ENCODE measurements around the gene HSPBAP1.
A peak's percentile ranks its signal among the peaks of the same experiment; 100 is the strongest.

HSPBAP1 gene

DNA sequence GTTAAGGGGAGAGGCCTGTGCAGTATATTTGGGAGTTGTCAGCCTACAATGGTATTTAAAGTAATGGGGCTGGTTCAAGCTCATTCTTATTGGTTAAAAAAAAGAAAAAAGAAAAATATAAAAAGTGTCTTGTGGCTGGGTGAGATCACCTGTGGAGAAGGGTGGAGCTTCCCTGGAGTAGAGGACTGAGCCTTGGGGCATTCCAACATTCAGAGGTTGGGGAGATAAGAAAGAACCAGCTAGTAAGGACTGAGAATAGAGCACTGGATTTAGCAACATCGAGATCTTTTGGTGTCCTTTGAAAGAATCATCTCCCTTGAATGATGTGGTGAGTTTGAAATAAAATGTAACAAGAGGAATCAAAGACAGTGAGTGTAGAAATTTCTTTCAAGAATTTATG lies 6.4 kb upstream of the HSPBAP1 start:
- H3K27me3 ChIP-seq (ENCODE audit: insufficient read depth, low read length): peaks cover 14% of the 10 kb centered on the region
- H3K9me3 ChIP-seq (ENCODE audit: insufficient read depth, low read depth, low read length): no peaks in the 10 kb centered on the region

DNA sequence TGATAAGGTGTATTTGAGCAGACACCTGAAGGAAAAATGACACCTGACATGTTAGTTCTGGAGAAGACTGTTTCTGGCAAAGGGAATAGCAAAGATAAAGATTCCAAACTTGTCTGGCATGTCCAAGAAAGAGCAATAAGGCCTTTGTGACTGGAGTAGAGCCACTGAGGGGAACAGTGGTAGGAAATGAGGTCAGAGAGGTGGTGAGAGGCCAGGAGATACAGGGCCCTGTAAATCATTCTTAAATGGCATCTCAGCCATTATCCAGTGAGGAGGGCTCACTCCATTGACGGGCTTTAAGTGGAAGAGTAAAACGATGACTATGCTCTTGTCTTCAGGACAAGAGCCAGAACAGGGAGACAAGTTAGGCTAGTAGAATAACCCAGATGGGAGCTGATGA lies 5.7 kb upstream of the HSPBAP1 start:
- no peak overlapping the region for H3K27ac ChIP-seq (ENCODE audit: low read length)
- peaks cover 3% of the 10 kb centered on the region; the same call in 1 of the 2 replicates for H3K4me1 ChIP-seq (ENCODE audit: insufficient read depth, low read length)
- no peaks in the 10 kb centered on the region for H3K9me3 ChIP-seq (ENCODE audit: insufficient read depth, low read depth, low read length)
- no peak overlapping the region for H3K4me3 ChIP-seq (ENCODE audit: low read length)
- H3K27me3 ChIP-seq (ENCODE audit: insufficient read depth, low read length): peaks cover 14% of the 10 kb centered on the region
- no peak overlapping the region for H3K9ac ChIP-seq (ENCODE audit: low read depth, low read length)
- H3K36me3 ChIP-seq (ENCODE audit: insufficient read depth, low read depth, low read length): no peaks in the 10 kb centered on the region

More for the DNA sequence above, 6.4 kb upstream of the HSPBAP1 start:
- Histone ChIP-seq H3K4me1 (ENCODE audit: insufficient read depth, low read length) (no peaks in the 10 kb centered on the region; the same call in 1 of the 2 replicates), H3K4me3 (ENCODE audit: low read length) (no peak overlapping the region), H3K27ac (ENCODE audit: low read length) (no peak overlapping the region), H3K36me3 (ENCODE audit: insufficient read depth, low read depth, low read length) (no peaks in the 10 kb centered on the region), H3K9ac (ENCODE audit: low read depth, low read length) (no peak overlapping the region)

DNA sequence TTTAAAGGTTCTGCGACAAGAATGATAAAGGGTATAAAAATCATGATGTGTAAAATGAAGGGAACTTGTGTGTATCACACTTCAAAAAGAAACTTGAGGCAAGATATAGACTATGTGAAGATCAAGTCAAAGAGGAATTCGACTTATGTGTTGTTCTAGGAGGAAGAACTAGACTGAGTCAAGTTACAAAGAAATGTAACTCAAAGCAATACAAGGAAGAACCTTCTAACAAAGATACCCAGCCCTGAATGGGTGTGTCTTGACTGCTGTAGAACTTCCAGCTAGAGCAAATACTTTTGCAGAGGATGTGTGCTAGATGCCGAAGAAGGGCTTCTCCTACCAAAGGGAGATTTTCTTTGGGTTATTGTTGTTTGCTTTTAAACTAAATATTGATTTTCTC lies 3.7 kb upstream of the HSPBAP1 start:
- no peak overlapping the region for H3K9ac ChIP-seq (ENCODE audit: low read depth, low read length)

DNA sequence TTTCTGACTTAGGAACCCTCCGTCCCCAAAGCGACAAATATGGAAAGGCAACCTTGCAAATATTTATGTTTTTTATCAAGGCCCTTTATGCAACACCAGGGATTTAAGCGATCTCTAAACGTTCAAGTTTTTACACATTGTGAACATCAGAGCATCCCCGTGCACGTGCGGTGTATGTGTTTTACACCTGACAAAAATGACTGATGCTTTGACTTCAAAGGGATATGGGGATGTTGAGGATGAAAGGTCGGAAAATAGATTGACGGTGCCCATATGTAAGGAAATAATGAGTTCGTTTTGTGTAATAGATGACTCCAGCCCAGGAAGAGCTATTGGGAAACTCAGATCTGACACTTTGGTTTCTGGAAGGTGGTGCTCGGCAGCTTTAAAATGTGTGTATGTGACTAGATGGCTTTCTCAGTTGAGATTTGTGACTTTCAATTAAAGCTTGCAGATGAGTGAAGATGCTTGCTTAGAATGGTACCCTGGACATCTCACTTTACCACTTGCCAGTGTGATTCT lies 2.1 kb upstream of the HSPBAP1 start:
- H3K4me3 ChIP-seq (ENCODE audit: low read length): peak overlapping the region; percentile 93
- peaks cover 4% of the 10 kb centered on the region; the same call in 1 of the 2 replicates for H3K4me1 ChIP-seq (ENCODE audit: insufficient read depth, low read length)
- no peak overlapping the region for H3K27ac ChIP-seq (ENCODE audit: low read length)
- peak overlapping the region; percentile 87; the same call in 1 of the 2 replicates for H3K9ac ChIP-seq (ENCODE audit: low read depth, low read length)
- H3K27me3 ChIP-seq (ENCODE audit: insufficient read depth, low read length): peaks cover 14% of the 10 kb centered on the region
- no peaks in the 10 kb centered on the region for H3K36me3 ChIP-seq (ENCODE audit: insufficient read depth, low read depth, low read length)
- H3K9me3 ChIP-seq (ENCODE audit: insufficient read depth, low read depth, low read length): no peaks in the 10 kb centered on the region

More for the DNA sequence above, 3.7 kb upstream of the HSPBAP1 start:
- peaks cover 4% of the 10 kb centered on the region; the same call in 1 of the 2 replicates for H3K4me1 ChIP-seq (ENCODE audit: insufficient read depth, low read length)
- H3K9me3 ChIP-seq (ENCODE audit: insufficient read depth, low read depth, low read length): no peaks in the 10 kb centered on the region
- no peak overlapping the region for H3K4me3 ChIP-seq (ENCODE audit: low read length)
- peaks cover 14% of the 10 kb centered on the region for H3K27me3 ChIP-seq (ENCODE audit: insufficient read depth, low read length)
- H3K27ac ChIP-seq (ENCODE audit: low read length): no peak overlapping the region
- no peaks in the 10 kb centered on the region for H3K36me3 ChIP-seq (ENCODE audit: insufficient read depth, low read depth, low read length)

DNA sequence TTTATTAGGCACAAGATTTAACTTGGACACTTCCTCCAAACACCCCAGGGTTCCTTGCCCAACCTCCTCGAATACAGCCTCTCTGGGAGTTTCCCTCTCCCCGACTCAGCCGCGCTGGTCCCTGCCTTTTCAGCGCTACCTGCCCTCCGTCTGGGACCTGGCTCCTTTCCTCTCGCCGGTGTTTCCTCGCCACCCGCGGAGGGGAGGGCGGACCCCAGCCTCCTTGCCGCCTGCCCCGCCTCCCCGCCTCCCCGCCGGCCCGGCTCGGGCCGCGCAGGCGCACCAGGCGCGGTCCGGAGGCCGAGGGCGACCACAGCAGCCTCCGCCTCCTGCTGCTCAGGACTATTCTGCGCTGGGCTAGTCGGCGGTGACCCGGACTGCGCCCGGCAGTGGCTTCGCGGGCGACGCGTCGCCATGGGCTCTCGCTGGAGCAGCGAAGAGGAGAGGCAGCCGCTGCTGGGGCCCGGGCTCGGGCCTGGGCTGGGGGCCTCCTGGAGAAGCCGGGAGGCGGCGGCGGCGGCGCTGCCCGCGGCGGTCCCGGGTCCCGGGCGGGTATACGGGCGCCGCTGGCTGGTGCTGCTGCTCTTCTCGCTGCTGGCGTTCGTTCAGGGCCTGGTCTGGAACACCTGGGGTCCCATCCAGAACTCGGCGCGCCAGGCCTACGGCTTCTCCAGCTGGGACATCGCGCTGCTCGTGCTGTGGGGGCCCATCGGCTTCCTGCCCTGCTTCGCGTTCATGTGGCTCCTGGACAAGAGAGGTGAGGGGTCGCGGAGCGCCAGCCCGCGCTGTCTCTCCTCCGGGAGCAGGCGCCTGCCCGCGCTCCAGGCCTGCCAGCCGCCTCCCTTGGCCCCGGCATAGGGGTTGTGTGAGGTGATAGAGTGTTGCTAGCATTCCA lies 1.4 kb upstream of the HSPBAP1 start, which contains the start of gene SLC49A4:
Gene SLC49A4 (plus strand): TSS at position 291 of the 895 bp plus-strand sequence. CDS start 124 bp downstream, at position 415.
- Histone ChIP-seq H3K9ac (ENCODE audit: low read depth, low read length) (peak within 1 kb of the TSS; percentile 87), H3K36me3 (ENCODE audit: insufficient read depth, low read depth, low read length) (no peaks in the 10 kb centered on the region), H3K4me1 (ENCODE audit: insufficient read depth, low read length) (peaks cover 4% of the 10 kb centered on the region; the same call in 1 of the 2 replicates), H3K9me3 (ENCODE audit: insufficient read depth, low read depth, low read length) (no peaks in the 10 kb centered on the region), H3K4me3 (ENCODE audit: low read length) (peak within 1 kb of the TSS; percentile 93), H3K27me3 (ENCODE audit: insufficient read depth, low read length) (peaks cover 14% of the 10 kb centered on the region), H3K27ac (ENCODE audit: low read length) (peak within 1 kb of the TSS; percentile 1)

DNA sequence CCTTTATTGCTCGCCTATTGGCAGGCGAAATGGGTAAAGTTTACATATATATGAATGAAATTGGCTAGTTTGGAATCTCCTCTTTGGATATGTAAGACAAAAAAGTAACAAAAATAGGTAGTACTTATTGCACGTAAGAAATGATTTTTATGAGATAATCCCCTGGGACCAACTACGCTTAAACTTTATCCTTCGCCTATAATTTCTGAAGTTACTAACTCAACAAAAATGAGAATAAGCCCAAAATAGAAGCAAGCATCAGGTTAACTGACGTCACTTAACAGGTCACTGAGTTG lies 800 bp upstream of the HSPBAP1 start:
- Histone ChIP-seq H3K9me3 (ENCODE audit: insufficient read depth, low read depth, low read length) (no peaks in the 10 kb centered on the region), H3K27me3 (ENCODE audit: insufficient read depth, low read length) (peaks cover 14% of the 10 kb centered on the region), H3K4me1 (ENCODE audit: insufficient read depth, low read length) (peaks cover 4% of the 10 kb centered on the region; the same call in 1 of the 2 replicates), H3K4me3 (ENCODE audit: low read length) (peak overlapping the region; percentile 93), H3K27ac (ENCODE audit: low read length) (peak overlapping the region; percentile 1), H3K9ac (ENCODE audit: low read depth, low read length) (peak overlapping the region; percentile 87; the same call in 1 of the 2 replicates), H3K36me3 (ENCODE audit: insufficient read depth, low read depth, low read length) (no peaks in the 10 kb centered on the region)

DNA sequence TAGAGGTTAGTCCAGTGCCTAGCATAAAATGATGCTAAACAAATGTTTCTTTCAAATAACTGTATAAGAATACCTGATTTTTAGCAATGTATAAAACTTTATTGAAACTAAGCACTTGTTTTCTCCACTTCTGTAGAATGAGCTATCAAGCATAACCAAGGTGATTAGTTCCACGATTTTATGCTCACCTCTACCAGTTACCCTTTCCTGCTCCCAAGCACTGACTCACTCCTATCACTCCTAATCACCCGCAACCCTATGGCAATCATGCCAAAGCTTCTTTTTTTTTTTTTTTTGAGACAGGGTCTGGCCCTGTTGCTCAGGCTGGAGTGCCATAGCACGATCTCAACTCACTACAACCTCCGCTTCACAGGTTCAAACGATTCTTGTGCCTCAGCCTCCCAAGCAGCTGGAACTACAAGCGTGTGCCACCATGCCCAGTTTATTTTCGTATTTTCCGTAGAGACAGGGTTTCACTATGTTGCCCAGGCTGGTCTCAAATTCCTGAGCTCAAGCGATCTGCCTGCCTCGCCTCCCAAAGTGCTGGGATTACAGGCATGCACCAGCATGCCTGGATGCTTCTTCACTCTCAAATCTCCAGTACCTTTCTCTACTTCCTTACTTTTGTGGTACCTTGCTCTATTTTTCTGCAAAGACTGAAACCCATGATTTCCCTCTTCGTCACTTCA lies 3.9 kb downstream of the HSPBAP1 start:
- Histone ChIP-seq H3K4me1 (ENCODE audit: insufficient read depth, low read length) (peaks cover 4% of the 10 kb centered on the region; the same call in 1 of the 2 replicates), H3K9ac (ENCODE audit: low read depth, low read length) (no peak overlapping the region)

DNA sequence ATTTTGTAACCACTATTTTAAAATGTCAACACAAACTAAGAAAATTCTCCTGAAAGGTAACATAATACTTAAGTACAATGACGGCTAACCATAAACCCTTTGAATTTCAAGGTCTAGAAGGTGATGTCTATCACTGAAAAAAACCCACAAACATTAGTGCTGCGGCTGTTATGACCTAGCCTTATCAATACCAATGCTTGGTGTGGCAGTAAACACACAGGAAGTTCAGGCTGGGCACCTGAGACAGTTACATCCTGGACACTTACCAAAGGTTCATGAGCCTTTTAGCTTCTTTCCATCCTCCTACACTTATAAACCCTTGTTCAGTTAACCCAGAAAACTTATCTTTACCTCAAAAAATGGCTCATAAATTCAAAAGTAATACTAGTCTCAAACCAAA lies 5.8 kb downstream of the HSPBAP1 start:
- no peak overlapping the region for H3K9ac ChIP-seq (ENCODE audit: low read depth, low read length)
- no peaks in the 10 kb centered on the region for H3K36me3 ChIP-seq (ENCODE audit: insufficient read depth, low read depth, low read length)
- H3K4me1 ChIP-seq (ENCODE audit: insufficient read depth, low read length): no peaks in the 10 kb centered on the region
- H3K4me3 ChIP-seq (ENCODE audit: low read length): no peak overlapping the region
- H3K27ac ChIP-seq (ENCODE audit: low read length): no peak overlapping the region
- no peaks in the 10 kb centered on the region for H3K27me3 ChIP-seq (ENCODE audit: insufficient read depth, low read length)
- no peaks in the 10 kb centered on the region for H3K9me3 ChIP-seq (ENCODE audit: insufficient read depth, low read depth, low read length)

More for the DNA sequence above, 3.9 kb downstream of the HSPBAP1 start:
- Histone ChIP-seq H3K27me3 (ENCODE audit: insufficient read depth, low read length) (no peaks in the 10 kb centered on the region), H3K27ac (ENCODE audit: low read length) (no peak overlapping the region), H3K9me3 (ENCODE audit: insufficient read depth, low read depth, low read length) (no peaks in the 10 kb centered on the region), H3K4me3 (ENCODE audit: low read length) (no peak overlapping the region), H3K36me3 (ENCODE audit: insufficient read depth, low read depth, low read length) (no peaks in the 10 kb centered on the region)

DNA sequence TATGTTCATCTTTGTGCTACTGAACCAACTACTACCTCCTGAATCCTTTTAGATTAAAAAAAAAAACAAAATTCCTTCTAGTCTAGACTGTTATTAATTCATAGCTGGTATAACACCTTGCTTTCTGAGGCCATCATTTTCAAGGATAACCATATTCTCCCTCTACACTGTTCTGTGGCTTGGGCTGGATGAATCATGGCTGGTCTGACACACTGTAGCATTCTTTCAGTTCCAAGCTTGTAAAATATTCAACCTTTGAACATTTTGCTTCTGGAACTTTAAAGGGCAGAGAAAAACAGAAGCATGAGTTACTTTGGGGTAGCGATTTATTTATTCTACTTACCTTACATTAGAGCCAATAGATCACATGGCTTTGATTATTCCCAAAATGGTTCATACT lies 7.6 kb downstream of the HSPBAP1 start:
- peaks cover 6% of the 10 kb centered on the region for H3K9me3 ChIP-seq (ENCODE audit: insufficient read depth, low read depth, low read length)
- no peak overlapping the region for H3K9ac ChIP-seq (ENCODE audit: low read depth, low read length)
- H3K36me3 ChIP-seq (ENCODE audit: insufficient read depth, low read depth, low read length): no peaks in the 10 kb centered on the region
- no peaks in the 10 kb centered on the region for H3K4me1 ChIP-seq (ENCODE audit: insufficient read depth, low read length)
- no peak overlapping the region for H3K4me3 ChIP-seq (ENCODE audit: low read length)
- H3K27ac ChIP-seq (ENCODE audit: low read length): no peak overlapping the region
- H3K27me3 ChIP-seq (ENCODE audit: insufficient read depth, low read length): no peaks in the 10 kb centered on the region

DNA sequence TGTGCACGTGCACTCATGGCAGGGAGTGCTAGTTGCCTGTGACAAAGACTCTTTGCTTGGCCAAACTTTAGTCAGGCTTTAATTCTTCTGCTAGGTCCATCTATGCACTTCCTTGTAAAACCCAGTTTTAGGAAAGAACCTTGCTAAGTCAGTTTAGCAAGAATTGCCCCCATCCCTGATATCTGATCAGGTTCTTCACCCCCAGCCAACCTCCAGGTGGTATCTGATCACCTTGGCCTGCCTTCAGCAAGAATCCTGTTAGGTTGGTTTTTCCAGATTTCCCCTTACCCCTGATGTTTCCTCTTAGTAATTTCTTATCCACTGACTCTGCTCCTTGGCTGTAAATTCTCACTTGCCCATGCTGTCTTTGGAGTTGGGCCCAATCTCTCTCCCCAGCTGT lies 8.4 kb downstream of the HSPBAP1 start:
- no peak overlapping the region for H3K4me3 ChIP-seq (ENCODE audit: low read length)
- H3K4me1 ChIP-seq (ENCODE audit: insufficient read depth, low read length): no peaks in the 10 kb centered on the region
- no peaks in the 10 kb centered on the region for H3K27me3 ChIP-seq (ENCODE audit: insufficient read depth, low read length)
- H3K9me3 ChIP-seq (ENCODE audit: insufficient read depth, low read depth, low read length): peaks cover 6% of the 10 kb centered on the region
- no peak overlapping the region for H3K9ac ChIP-seq (ENCODE audit: low read depth, low read length)
- no peak overlapping the region for H3K27ac ChIP-seq (ENCODE audit: low read length)
- H3K36me3 ChIP-seq (ENCODE audit: insufficient read depth, low read depth, low read length): no peaks in the 10 kb centered on the region

DNA sequence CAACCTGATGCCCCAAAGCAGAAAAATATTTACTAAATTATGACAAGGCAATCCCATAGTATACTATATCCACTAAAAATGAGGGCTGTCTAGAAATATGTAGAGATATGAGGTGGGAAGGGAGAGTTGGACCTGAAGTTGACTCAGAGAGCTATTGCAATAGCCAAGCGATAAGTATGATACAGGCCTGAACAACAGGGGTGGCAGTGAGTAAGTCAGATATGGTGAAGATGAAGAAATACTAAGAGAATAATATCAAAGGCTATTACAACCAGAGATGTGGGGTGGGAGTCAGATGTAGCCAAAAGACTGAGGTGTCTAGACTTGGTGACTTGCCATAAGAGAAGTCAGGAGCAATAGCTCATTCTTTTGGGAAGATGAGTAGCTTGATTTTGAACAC lies 9.2 kb downstream of the HSPBAP1 start:
- no peak overlapping the region for H3K27ac ChIP-seq (ENCODE audit: low read length)
- peaks cover 6% of the 10 kb centered on the region for H3K9me3 ChIP-seq (ENCODE audit: insufficient read depth, low read depth, low read length)
- H3K4me1 ChIP-seq (ENCODE audit: insufficient read depth, low read length): no peaks in the 10 kb centered on the region
- H3K4me3 ChIP-seq (ENCODE audit: low read length): no peak overlapping the region
- no peaks in the 10 kb centered on the region for H3K27me3 ChIP-seq (ENCODE audit: insufficient read depth, low read length)
- no peak overlapping the region for H3K9ac ChIP-seq (ENCODE audit: low read depth, low read length)
- H3K36me3 ChIP-seq (ENCODE audit: insufficient read depth, low read depth, low read length): no peaks in the 10 kb centered on the region

All from iPS-20b (cell line).